ENCODE measurements around the gene RNF212. TPM values are rescaled to one million over a fixed set of nuclear protein-coding genes. Genes with fewer than 3 reads are reported as not detected.

Gene RNF212
- total and polyA plus RNA-seq, 2 of the 13 experiments (the other 11 are each of a cell fraction or from before 2014, with no cell fraction given) = not detected

DNA sequence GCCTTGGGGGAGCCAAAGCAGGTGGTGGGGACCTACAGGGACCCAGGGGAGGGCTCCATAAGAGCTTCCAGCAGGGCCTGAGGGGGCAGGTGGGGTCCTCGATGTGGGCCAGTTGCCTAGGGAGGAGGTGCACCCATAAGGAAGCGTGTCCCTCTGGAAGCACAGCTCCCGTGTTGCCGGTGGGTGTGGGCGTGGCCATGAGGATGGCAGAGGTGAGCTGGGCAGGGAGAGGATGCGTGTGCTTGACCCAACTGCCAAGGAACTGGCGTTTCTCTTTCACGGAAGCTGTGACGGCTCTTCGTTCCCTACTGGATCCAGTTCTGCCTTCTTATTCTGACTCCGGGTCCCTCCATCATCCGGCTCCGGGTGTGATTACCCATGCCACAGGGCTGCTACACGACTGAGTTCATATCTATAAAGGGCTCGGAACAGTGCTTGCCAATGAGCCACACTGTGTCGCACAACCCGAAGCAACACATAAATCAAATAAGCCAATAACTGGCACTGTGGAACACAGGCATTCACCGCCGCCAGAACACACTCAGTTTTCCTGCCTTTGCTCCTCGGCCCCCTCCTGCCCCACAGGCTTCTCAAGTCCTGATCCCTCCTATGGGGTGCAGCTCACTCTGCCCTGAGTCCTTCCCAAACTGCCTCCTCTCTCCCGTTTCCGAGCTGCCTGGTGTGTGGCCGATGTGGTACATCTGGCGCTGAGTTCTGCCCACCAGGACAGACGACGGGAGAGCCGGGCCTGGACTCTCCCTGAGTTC lies 35.5 kb downstream of the RNF212 start (continued):
- TF ChIP-seq, protein P1, sequence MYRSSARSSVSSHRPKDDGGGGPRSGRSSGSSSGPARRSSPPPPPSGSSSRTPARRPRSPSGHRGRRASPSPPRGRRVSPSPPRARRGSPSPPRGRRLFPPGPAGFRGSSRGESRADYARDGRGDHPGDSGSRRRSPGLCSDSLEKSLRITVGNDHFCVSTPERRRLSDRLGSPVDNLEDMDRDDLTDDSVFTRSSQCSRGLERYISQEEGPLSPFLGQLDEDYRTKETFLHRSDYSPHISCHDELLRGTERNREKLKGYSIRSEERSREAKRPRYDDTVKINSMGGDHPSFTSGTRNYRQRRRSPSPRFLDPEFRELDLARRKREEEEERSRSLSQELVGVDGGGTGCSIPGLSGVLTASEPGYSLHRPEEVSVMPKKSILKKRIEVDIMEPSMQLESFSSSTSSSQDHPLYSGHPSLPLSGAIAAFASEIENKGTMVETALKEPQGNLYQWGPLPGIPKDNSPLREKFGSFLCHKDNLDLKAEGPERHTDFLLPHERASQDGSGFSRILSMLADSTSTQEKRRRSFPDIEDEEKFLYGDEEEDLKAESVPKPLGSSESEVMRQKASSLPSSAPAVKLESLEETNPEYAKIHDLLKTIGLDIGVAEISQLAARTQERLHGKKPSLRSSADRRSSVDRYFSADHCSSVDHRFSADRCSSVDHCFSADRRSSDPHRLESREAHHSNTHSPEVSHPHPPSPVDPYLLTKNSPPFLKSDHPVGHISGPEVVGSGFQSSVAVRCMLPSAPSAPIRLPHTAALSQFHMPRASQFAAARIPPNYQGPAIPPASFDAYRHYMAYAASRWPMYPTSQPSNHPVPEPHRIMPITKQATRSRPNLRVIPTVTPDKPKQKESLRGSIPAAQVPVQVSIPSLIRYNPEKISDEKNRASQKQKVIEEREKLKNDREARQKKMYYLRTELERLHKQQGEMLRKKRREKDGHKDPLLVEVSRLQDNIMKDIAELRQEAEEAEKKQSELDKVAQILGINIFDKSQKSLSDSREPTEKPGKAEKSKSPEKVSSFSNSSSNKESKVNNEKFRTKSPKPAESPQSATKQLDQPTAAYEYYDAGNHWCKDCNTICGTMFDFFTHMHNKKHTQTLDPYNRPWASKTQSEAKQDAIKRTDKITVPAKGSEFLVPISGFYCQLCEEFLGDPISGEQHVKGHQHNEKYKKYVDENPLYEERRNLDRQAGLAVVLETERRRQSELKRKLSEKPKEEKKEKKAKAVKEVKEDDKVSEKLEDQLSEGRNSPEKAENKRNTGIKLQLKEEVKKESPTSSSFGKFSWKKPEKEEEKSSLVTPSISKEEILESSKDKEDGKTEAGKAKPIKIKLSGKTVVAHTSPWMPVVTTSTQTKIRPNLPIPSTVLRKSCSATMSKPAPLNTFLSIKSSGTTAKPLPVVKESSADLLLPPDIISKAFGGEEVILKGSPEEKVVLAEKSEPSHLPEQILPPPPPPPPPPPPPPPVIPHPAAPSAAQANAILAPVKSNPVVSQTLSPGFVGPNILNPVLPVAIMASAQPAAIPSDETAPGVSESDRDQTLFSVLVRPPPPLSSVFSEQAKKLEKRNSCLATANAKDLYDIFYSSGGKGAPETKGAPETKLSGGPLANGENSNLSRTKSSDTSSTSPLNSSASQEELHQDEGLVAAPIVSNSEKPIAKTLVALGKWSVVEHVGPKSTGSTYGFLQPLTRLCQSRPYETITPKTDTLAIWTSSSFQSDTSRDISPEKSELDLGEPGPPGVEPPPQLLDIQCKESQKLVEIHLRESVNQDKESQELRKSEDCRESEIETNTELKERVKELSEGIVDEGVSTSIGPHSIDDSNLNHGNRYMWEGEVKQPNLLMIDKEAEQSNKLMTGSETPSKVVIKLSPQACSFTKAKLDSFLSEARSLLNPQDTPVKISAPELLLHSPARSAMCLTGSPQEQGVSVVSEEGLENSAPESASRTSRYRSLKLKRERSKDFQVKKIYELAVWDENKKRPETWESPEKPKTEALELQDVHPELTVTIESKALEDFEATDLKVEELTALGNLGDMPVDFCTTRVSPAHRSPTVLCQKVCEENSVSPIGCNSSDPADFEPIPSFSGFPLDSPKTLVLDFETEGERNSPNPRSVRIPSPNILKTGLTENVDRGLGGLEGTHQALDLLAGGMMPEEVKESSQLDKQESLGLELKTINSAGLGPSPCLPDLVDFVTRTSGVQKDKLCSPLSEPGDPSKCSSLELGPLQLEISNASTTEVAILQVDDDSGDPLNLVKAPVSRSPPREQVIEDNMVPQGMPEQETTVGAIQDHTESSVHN (CRISPR knock-in tag; IDR thresholded peaks at IDR 0.05) = no peak
- TF ChIP-seq, protein P2, sequence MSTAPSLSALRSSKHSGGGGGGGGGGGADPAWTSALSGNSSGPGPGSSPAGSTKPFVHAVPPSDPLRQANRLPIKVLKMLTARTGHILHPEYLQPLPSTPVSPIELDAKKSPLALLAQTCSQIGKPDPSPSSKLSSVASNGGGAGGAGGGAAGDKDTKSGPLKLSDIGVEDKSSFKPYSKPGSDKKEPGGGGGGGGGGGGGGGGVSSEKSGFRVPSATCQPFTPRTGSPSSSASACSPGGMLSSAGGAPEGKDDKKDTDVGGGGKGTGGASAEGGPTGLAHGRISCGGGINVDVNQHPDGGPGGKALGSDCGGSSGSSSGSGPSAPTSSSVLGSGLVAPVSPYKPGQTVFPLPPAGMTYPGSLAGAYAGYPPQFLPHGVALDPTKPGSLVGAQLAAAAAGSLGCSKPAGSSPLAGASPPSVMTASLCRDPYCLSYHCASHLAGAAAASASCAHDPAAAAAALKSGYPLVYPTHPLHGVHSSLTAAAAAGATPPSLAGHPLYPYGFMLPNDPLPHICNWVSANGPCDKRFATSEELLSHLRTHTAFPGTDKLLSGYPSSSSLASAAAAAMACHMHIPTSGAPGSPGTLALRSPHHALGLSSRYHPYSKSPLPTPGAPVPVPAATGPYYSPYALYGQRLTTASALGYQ (CRISPR knock-in tag; IDR thresholded peaks at IDR 0.05) = no peak
- TF ChIP-seq RAD51 (IDR thresholded peaks at IDR 0.05; ENCODE audit: borderline replicate concordance) (no peak), NCOR1 (IDR thresholded peaks at IDR 0.05; ENCODE audit: borderline replicate concordance, low read length) (no peak), GLI4 (CRISPR knock-in tag; IDR thresholded peaks at IDR 0.05; ENCODE audit: borderline replicate concordance) (no peak), ZNF296 (CRISPR knock-in tag; conservative IDR thresholded peaks at IDR 0.05) (no peak)
- TF ChIP-seq, protein P3, sequence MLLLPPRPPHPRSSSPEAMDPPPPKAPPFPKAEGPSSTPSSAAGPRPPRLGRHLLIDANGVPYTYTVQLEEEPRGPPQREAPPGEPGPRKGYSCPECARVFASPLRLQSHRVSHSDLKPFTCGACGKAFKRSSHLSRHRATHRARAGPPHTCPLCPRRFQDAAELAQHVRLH (CRISPR knock-in tag; IDR thresholded peaks at IDR 0.05; ENCODE audit: borderline replicate concordance, low read depth) = no peak

All from HepG2 (cell line).